ENCODE data around the gene RGS7.

GRCh38 chr1:241237873-241238272, 119.1 kb downstream of the RGS7 start:
- TF ChIP-seq CTCF (IDR thresholded peaks at IDR 0.05; ENCODE audit: poor library complexity) (no peak), EZH2 (IDR thresholded peaks at IDR 0.05; ENCODE audit: borderline replicate concordance) (no peak)

Data from hepatocyte (in vitro differentiated cells).